ENCODE data around the gene LATS1.
"Not testable (repeated sequence)": the region's sequence is repeated elsewhere in the genome, so short reads cannot be mapped to it uniquely, and the experiment has no call there.

LATS1 gene

GRCh38 chr6:149698175-149698574, 19.7 kb downstream of the LATS1 start:
- no peak for DNase-seq (ENCODE audit: extremely low spot score)
- no peak for TF ChIP-seq CTCF (IDR thresholded peaks at IDR 0.05; ENCODE audit: control extremely low read depth, extremely low read depth, low read depth, missing control alignments)
- CTCF ChIA-PET: interaction anchor here (2.9 kb wide), 1 partner anchor 14 kb away, joined by 13 read pairs; no protein-coding TSS in a partner anchor
- POLR2A ChIA-PET: no interaction called here

- DNase-seq (ENCODE audit: extremely low spot score): no peak
- no peak for TF ChIP-seq CTCF (IDR thresholded peaks at IDR 0.05; ENCODE audit: control extremely low read depth, extremely low read depth, low read depth, missing control alignments)
- ChIA-PET CTCF (interaction anchor here (2.9 kb wide), 1 partner anchor 13 kb away, joined by 13 read pairs; no protein-coding TSS in a partner anchor), POLR2A (no interaction called here)
Measured at GRCh38 chr6:149696901-149697300, 21.0 kb downstream of the LATS1 start.

GRCh38 chr6:149694921-149695320, 23.0 kb downstream of the LATS1 start:
- ChIA-PET CTCF (interaction anchor here (1.0 kb wide), 1 partner anchor 12 kb away, joined by 3 read pairs; no protein-coding TSS in a partner anchor), POLR2A (no interaction called here)
- no peak for DNase-seq (ENCODE audit: extremely low spot score)
- TF ChIP-seq CTCF (IDR thresholded peaks at IDR 0.05; ENCODE audit: control extremely low read depth, extremely low read depth, low read depth, missing control alignments): no peak

- ChIA-PET POLR2A (no interaction called here), CTCF (no interaction called here)
- TF ChIP-seq CTCF (IDR thresholded peaks at IDR 0.05; ENCODE audit: control extremely low read depth, extremely low read depth, low read depth, missing control alignments): no peak
- DNase-seq (ENCODE audit: extremely low spot score): no peak
Measured at GRCh38 chr6:149691201-149691600, 26.7 kb downstream of the LATS1 start.

GRCh38 chr6:149686230-149686629, 31.7 kb downstream of the LATS1 start:
- ChIA-PET CTCF (interaction anchor here (1.6 to 3.7 kb wide), 4 partner anchors 11 to 62 kb away, joined by 3 to 13 read pairs (median 6); no protein-coding TSS in a partner anchor), POLR2A (interaction anchor here (0.6 kb wide), 2 partner anchors 76 to 85 kb away, joined by 4 to 5 read pairs; no protein-coding TSS in a partner anchor)
- DNase-seq (ENCODE audit: extremely low spot score): no peak
- TF ChIP-seq CTCF (IDR thresholded peaks at IDR 0.05; ENCODE audit: control extremely low read depth, extremely low read depth, low read depth, missing control alignments): no peak

- CTCF ChIA-PET: interaction anchor here (0.7 to 3.7 kb wide), 3 partner anchors 12 to 18 kb away, joined by 3 to 13 read pairs (median 3); no protein-coding TSS in a partner anchor
- DNase-seq (ENCODE audit: extremely low spot score): no peak
- POLR2A ChIA-PET: no interaction called here
- TF ChIP-seq CTCF (IDR thresholded peaks at IDR 0.05; ENCODE audit: control extremely low read depth, extremely low read depth, low read depth, missing control alignments): no peak
Measured at GRCh38 chr6:149683256-149683859, 34.5 kb downstream of the LATS1 start.

GRCh38 chr6:149681845-149682244, 36.1 kb downstream of the LATS1 start:
- DNase-seq (ENCODE audit: extremely low spot score); CTCF ChIA-PET: not testable (repeated sequence)
- POLR2A ChIA-PET: interaction anchor here (0.6 kb wide), 1 partner anchor 117 kb away, joined by 3 read pairs; no protein-coding TSS in a partner anchor

Data from GM10248 (cell line).